Nephron progenitor cell (in vitro differentiated cells): ENCODE measurements around the gene KRT40.
A peak's percentile ranks its signal among the peaks of the same experiment; 100 is the strongest.

Experiments
- DNase-seq: peaks from one replicate; pipeline ENCODE4 v3.0.0; 2021
- H3K27ac Mint-ChIP-seq: 2 replicates; pipeline ENCODE4 v1.8.0; 2021; ENCODE audit warnings: mild to moderate bottlenecking, moderate library complexity, mixed read lengths
- H3K27me3 Mint-ChIP-seq: 2 replicates; pipeline ENCODE4 v1.8.0; 2021; ENCODE audit warnings: mild to moderate bottlenecking, low read depth, mixed read lengths; ENCODE audit not compliant: poor library complexity
- H3K36me3 Mint-ChIP-seq: 2 replicates; pipeline ENCODE4 v1.8.0; 2021; ENCODE audit warnings: low read depth, mixed read lengths
- H3K4me1 Mint-ChIP-seq: 2 replicates; pipeline ENCODE4 v1.8.0; 2021; ENCODE audit warnings: mixed read lengths
- H3K4me3 Mint-ChIP-seq: 2 replicates; pipeline ENCODE4 v1.8.0; 2021; ENCODE audit warnings: mild to moderate bottlenecking, moderate library complexity, mixed read lengths
- H3K9me3 Mint-ChIP-seq: 2 replicates; pipeline ENCODE4 v1.8.0; 2021; ENCODE audit warnings: mild to moderate bottlenecking, moderate library complexity, mixed read lengths
- TF ChIP-seq, protein P1 (sequence below): fragments of 200-600 bp; sonication (generic); IDR thresholded peaks from 2 replicates; pipeline ENCODE4 v1.5.0; 2021; ENCODE audit warnings: antibody characterized with exemption

Gene KRT40

DNA sequence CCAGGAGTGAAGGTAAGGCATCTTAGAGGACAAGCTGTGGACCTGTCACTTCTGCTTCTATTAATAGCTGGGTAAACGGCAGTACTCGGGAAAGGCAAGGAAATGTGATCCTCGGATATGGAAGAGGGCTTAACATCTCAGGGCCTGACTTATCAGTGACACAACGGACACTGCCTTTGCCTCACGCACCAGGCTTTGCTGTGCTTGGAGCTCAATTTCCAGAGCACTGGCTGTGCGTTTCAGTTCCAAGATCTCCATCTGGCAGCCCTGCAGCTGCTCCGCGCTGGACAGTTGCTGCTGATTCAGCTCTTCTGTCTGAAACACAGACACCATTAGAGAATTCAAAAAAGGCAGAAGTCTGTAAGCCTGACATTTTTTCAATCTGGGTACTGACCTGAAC lies 3.5 kb downstream of the KRT40 start:
- Mint-ChIP-seq H3K27ac (peak overlapping the region; percentile 41), H3K9me3 (no peaks in the 10 kb centered on the region), H3K36me3 (no peaks in the 10 kb centered on the region), H3K4me3 (no peak overlapping the region), H3K27me3 (peaks cover 7% of the 10 kb centered on the region), H3K4me1 (peaks cover 38% of the 10 kb centered on the region)
- TF ChIP-seq, protein P1, sequence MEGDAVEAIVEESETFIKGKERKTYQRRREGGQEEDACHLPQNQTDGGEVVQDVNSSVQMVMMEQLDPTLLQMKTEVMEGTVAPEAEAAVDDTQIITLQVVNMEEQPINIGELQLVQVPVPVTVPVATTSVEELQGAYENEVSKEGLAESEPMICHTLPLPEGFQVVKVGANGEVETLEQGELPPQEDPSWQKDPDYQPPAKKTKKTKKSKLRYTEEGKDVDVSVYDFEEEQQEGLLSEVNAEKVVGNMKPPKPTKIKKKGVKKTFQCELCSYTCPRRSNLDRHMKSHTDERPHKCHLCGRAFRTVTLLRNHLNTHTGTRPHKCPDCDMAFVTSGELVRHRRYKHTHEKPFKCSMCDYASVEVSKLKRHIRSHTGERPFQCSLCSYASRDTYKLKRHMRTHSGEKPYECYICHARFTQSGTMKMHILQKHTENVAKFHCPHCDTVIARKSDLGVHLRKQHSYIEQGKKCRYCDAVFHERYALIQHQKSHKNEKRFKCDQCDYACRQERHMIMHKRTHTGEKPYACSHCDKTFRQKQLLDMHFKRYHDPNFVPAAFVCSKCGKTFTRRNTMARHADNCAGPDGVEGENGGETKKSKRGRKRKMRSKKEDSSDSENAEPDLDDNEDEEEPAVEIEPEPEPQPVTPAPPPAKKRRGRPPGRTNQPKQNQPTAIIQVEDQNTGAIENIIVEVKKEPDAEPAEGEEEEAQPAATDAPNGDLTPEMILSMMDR, result no peak
- no peak for DNase-seq

DNA sequence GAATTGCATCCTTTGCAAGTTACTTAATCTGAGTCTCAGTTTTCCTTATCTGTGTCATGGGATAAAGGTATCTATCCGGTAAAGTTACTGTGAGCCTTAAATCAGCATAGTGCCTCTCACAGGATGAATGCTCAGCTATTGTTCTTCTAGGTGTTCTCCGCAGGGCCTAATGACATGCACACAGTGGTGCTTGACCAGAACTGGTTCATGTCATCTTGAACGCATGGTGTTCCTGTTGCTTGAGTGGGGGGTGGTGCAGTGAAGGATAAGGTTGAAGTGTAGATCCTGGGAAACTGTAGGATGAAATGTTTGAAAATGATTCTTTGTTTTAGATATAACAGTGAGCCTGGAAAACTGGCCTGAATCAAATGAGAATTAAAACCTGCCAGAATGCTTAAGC lies 4.0 kb downstream of the KRT40 start:
- H3K27me3 Mint-ChIP-seq, result peaks cover 7% of the 10 kb centered on the region
- H3K27ac Mint-ChIP-seq, result peak overlapping the region; percentile 41
- DNase-seq, result no peak
- TF ChIP-seq, protein P1, result no peak
- H3K4me1 Mint-ChIP-seq, result peaks cover 38% of the 10 kb centered on the region
- no peaks in the 10 kb centered on the region for H3K36me3 Mint-ChIP-seq
- H3K4me3 Mint-ChIP-seq, result no peak overlapping the region
- no peaks in the 10 kb centered on the region for H3K9me3 Mint-ChIP-seq

DNA sequence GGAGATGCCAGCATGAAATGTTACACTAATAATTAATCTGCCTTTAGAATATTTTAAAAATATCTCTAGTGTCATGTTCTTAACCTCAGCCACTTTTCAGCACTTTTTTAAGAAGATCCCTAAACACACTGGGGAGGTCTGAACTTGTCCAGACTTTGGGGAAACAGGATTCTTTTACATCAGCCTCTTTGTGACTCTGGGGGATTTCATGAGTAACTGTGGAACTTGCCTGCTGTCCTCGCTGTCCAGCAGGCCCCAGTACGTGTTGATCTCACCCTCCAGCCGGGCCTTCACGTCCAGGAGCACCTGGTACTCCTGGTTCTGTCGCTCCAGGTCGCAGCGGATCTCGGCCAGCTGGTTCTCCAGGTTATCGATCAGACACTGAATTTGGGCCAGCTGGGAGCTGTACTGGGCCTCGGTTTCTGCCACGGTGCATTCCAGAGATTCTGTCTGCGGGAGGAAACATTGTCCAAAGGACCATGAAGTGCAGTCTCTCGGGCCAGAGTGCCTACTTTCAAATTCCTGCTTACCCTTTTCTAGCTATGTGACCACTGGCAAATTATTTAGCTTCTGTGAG lies 5.5 kb downstream of the KRT40 start:
- H3K27ac Mint-ChIP-seq, result no peak overlapping the region
- no peak overlapping the region for H3K4me3 Mint-ChIP-seq
- peaks cover 26% of the 10 kb centered on the region for H3K4me1 Mint-ChIP-seq
- DNase-seq, result no peak
- H3K9me3 Mint-ChIP-seq, result no peaks in the 10 kb centered on the region
- H3K27me3 Mint-ChIP-seq, result peaks cover 7% of the 10 kb centered on the region
- TF ChIP-seq, protein P1, result no peak
- H3K36me3 Mint-ChIP-seq, result no peaks in the 10 kb centered on the region

DNA sequence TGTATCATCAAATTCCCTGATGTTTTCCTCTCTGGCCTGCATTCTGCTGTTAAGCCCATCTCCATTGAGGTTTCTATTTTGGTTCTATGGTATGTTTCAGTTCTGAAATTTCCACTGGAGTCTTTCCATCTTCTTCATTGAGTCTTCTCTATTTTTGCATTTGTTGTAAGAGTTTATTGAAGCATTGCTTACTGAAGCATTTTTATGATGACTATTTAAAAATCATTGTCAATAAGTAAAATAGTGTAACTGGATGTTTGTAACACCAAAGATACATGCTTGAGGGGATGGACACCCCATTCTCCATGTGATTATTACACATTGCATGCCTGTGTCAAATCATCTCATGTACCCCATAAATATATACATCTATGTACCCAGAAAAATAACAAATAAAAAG lies 8.6 kb downstream of the KRT40 start:
- no peak for DNase-seq
- H3K4me1 Mint-ChIP-seq, result peaks cover 11% of the 10 kb centered on the region
- no peaks in the 10 kb centered on the region for H3K36me3 Mint-ChIP-seq
- H3K27me3 Mint-ChIP-seq, result peaks cover 5% of the 10 kb centered on the region
- TF ChIP-seq, protein P1, result no peak
- no peak overlapping the region for H3K4me3 Mint-ChIP-seq
- no peaks in the 10 kb centered on the region for H3K9me3 Mint-ChIP-seq
- H3K27ac Mint-ChIP-seq, result no peak overlapping the region

DNA sequence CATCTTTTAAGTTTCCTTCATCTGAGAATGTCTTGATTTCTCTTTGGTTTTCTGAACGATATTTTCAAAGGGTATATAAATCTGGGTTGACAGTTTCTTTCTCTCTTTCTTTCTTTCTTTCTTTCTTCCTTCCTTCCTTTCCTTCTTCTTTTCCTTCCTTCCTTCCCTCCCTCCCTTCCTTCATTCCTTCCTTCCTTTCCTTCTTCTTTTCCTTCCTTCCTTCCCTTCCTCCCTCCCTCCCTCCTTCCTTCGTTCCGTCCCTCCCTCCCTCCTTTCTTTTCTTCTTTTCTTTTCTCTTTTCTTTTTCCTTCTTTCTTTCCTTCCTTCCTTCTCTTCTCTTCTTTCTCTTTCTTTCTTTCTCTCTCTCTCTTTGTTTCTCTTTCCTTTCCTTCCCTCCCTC lies 9.8 kb downstream of the KRT40 start:
- Mint-ChIP-seq H3K9me3 (peaks cover 7% of the 10 kb centered on the region), H3K4me3 (no peak overlapping the region), H3K27me3 (peaks cover 5% of the 10 kb centered on the region), H3K4me1 (peaks cover 1% of the 10 kb centered on the region), H3K27ac (no peak overlapping the region), H3K36me3 (no peaks in the 10 kb centered on the region)
- no peak for DNase-seq
- TF ChIP-seq, protein P1, result no peak

DNA sequence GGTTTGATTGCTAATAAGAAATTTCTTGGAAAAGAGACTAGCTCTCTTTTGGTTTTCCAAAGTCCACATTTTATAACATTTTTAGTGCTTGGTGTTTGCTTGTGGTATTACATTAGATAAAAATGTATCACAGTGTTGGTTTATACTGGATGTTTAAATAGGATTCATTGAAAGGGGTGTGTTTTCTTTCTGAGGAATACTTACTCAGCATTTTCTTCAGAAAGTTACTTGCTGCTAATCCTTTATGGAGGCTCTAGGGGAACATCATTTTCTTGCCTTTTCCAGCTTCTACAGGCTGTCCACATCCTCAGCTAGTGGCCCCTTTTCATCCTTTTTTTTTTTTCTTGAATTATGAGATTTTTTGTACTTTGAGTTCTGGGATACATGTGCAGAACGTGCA lies 16.5 kb downstream of the KRT40 start:
- TF ChIP-seq, protein P1, result no peak
- Mint-ChIP-seq H3K9me3 (peaks cover 12% of the 10 kb centered on the region), H3K4me1 (no peaks in the 10 kb centered on the region), H3K27me3 (peaks cover 4% of the 10 kb centered on the region), H3K36me3 (no peaks in the 10 kb centered on the region), H3K27ac (no peak overlapping the region), H3K4me3 (no peak overlapping the region)
- no peak for DNase-seq
